ENCODE results near the gene SLC23A1. TPM values are rescaled to one million over a fixed set of nuclear protein-coding genes. Genes with fewer than 3 reads are reported as not detected.

SLC23A1 gene
- total and polyA plus RNA-seq, 2 of the 13 experiments (the other 11 are each of a cell fraction or from before 2014, with no cell fraction given), result 6.0 to 6.6 TPM

- no peak for FAIRE-seq
- BruUV-seq (replicated peaks), result no TSS peak
- in situ Hi-C loops (cut with HindIII; ENCODE audit: extremely low pct_ligation_motif_present, low pct_unique_long_range_greater_than_20kb), result no loop called here
These were observed 35.7 kb upstream of the SLC23A1 start for GRCh38 chr5:139418793-139419192.

More at GRCh38 chr5:139418793-139419192, 35.7 kb upstream of the SLC23A1 start:
- Histone ChIP-seq H2AFZ (ENCODE audit: low read length) (no peak overlapping the region), H3K27me3 (ENCODE audit: control insufficient read depth in 1 of 2, insufficient read depth in 2 of 2, low read length in 2 of 2) (no peaks in the 10 kb centered on the region), H3K9ac (ENCODE audit: insufficient read depth, low read depth, low read length) (no peak overlapping the region), H3K27ac (ENCODE audit: extremely low read length, insufficient read depth, low read length) (no peak overlapping the region), H3K4me1 (ENCODE audit: insufficient read depth, low read length) (peaks cover 39% of the 10 kb centered on the region), H3K9me3 (ENCODE audit: low read length) (no peaks in the 10 kb centered on the region), H4K20me1 (ENCODE audit: insufficient read depth, low read length) (no peaks in the 10 kb centered on the region), H3K4me3 (replicated peaks in 1 of 3; ENCODE audit: insufficient read depth in 1 of 3, low read depth in 2 of 3, low read length in 3 of 3) (no peak overlapping the region), H3K79me2 (ENCODE audit: insufficient read depth, low read length) (no peaks in the 10 kb centered on the region), H3K36me3 (replicated peaks in 1 of 2; ENCODE audit: control insufficient read depth in 1 of 2, insufficient read depth in 2 of 2, low read length in 2 of 2) (peaks cover 0 to under 1% of the 10 kb centered on the region in 2 experiments; a peak in 3 of 5 replicates), H3K4me2 (ENCODE audit: low read depth, low read length) (no peak overlapping the region)
- TF ChIP-seq SAFB2 (CRISPR knock-in tag; IDR thresholded peaks at IDR 0.05; ENCODE audit: borderline replicate concordance, low read depth) (no peak), FOSL1 (CRISPR knock-in tag; IDR thresholded peaks at IDR 0.05; ENCODE audit: borderline replicate concordance) (no peak), ESRRA (CRISPR knock-in tag; IDR thresholded peaks at IDR 0.05; ENCODE audit: low read depth) (no peak), NCOR1 (IDR thresholded peaks at IDR 0.05; ENCODE audit: borderline replicate concordance, low read length) (no peak), KDM6A (CRISPR knock-in tag; IDR thresholded peaks at IDR 0.05; ENCODE audit: low read depth) (no peak), SRY (CRISPR knock-in tag; IDR thresholded peaks at IDR 0.05) (no peak), ZUFSP (CRISPR knock-in tag; IDR thresholded peaks at IDR 0.05; ENCODE audit: borderline replicate concordance) (no peak), ISX (CRISPR knock-in tag; conservative IDR thresholded peaks at IDR 0.05) (no peak), FOSL2 (CRISPR knock-in tag; IDR thresholded peaks at IDR 0.05) (no peak), IRX3 (CRISPR knock-in tag; IDR thresholded peaks at IDR 0.05; ENCODE audit: borderline replicate concordance, low read depth) (no peak), JUNB (CRISPR knock-in tag; IDR thresholded peaks at IDR 0.05; ENCODE audit: borderline replicate concordance) (no peak), SP2 (CRISPR knock-in tag; IDR thresholded peaks at IDR 0.05) (no peak), SAP130 (CRISPR knock-in tag; IDR thresholded peaks at IDR 0.05; ENCODE audit: low read depth) (no peak), ZFP41 (CRISPR knock-in tag; IDR thresholded peaks at IDR 0.05; ENCODE audit: borderline replicate concordance) (no peak), SRSF1 (optimal IDR thresholded peaks at IDR 0.05; ENCODE audit: low read depth, low read length) (no peak), ZNF274 (CRISPR knock-in tag; IDR thresholded peaks at IDR 0.05) (no peak), NR2C2 (CRISPR knock-in tag; IDR thresholded peaks at IDR 0.05; ENCODE audit: borderline replicate concordance) (no peak), ZNF878 (CRISPR knock-in tag; IDR thresholded peaks at IDR 0.05) (no peak), BCL3 (CRISPR knock-in tag; IDR thresholded peaks at IDR 0.05) (no peak)
- ChIA-PET CTCF (ENCODE audit: low intra/inter-chr PET ratio, low total read pairs) (no interaction called here), POLR2A (no interaction called here)
- no peak for DNase-seq (ENCODE audit: low spot score)
- 97% methylated on average over 1 of the region's 1 CpG for WGBS (ENCODE audit: low lambda C conversion rate)
- intact Hi-C loops (cut with micrococcal nuclease; ENCODE audit: unreplicated experiment), result no loop called here
- no peak for ATAC-seq

Measured in HepG2 (cell line).